ENCODE results near the gene DHX58.
A peak's percentile ranks its signal among the peaks of the same experiment; 100 is the strongest.

Gene DHX58

GRCh38 chr17:42087736-42088705, 24.5 kb downstream of the DHX58 start:
- DNase-seq (ENCODE audit: low read depth in 3 of 3), result no peak

GRCh38 chr17:42087042-42087701, 25.3 kb downstream of the DHX58 start:
- no peak for DNase-seq (ENCODE audit: low read depth in 3 of 3)

GRCh38 chr17:42081516-42082129, 30.9 kb downstream of the DHX58 start:
- DNase-seq (ENCODE audit: low read depth in 3 of 3), result no peak

- DNase-seq (ENCODE audit: low read depth in 3 of 3), result no peak
Measured at GRCh38 chr17:42079541-42079940, 33.0 kb downstream of the DHX58 start.

GRCh38 chr17:42078396-42079043, 34.0 kb downstream of the DHX58 start:
- DNase-seq (ENCODE audit: low read depth in 3 of 3), result no peak

GRCh38 chr17:42077755-42078154, 34.8 kb downstream of the DHX58 start:
- DNase-seq (ENCODE audit: low read depth in 3 of 3), result no peak

GRCh38 chr17:42076797-42077559, 35.5 kb downstream of the DHX58 start:
- DNase-seq (ENCODE audit: low read depth in 3 of 3), result no peak

GRCh38 chr17:42075789-42076188, 36.7 kb downstream of the DHX58 start:
- DNase-seq (ENCODE audit: low read depth in 3 of 3), result no peak

- no peak for DNase-seq (ENCODE audit: low read depth in 3 of 3)
Measured at GRCh38 chr17:42072323-42073187, 40.0 kb downstream of the DHX58 start.

- no peak for DNase-seq (ENCODE audit: low read depth in 3 of 3)
Measured at GRCh38 chr17:42071810-42072209, 40.7 kb downstream of the DHX58 start.

- DNase-seq (ENCODE audit: low read depth in 3 of 3), result no peak
Measured at GRCh38 chr17:42068979-42069378, 43.5 kb downstream of the DHX58 start.

- peak; percentile 40 to 69 (median 55) for DNase-seq (ENCODE audit: low read depth in 3 of 3)
Measured at GRCh38 chr17:42067371-42068091, 45.0 kb downstream of the DHX58 start.

GRCh38 chr17:42065201-42065600, 47.3 kb downstream of the DHX58 start:
- DNase-seq (ENCODE audit: low read depth in 3 of 3), result no peak

- no peak for DNase-seq (ENCODE audit: low read depth in 3 of 3)
Measured at GRCh38 chr17:42062681-42063080, 49.8 kb downstream of the DHX58 start.

- DNase-seq (ENCODE audit: low read depth in 3 of 3), result no peak
Measured at GRCh38 chr17:42061646-42062487, 50.6 kb downstream of the DHX58 start.

GRCh38 chr17:42060231-42060630, 52.3 kb downstream of the DHX58 start:
- DNase-seq (ENCODE audit: low read depth in 3 of 3), result no peak

GRCh38 chr17:42059815-42060214, 52.7 kb downstream of the DHX58 start:
- no peak for DNase-seq (ENCODE audit: low read depth in 3 of 3)

GRCh38 chr17:42058063-42058462, 54.5 kb downstream of the DHX58 start:
- DNase-seq (ENCODE audit: low read depth in 3 of 3), result no peak

- DNase-seq (ENCODE audit: low read depth in 3 of 3), result no peak
Measured at GRCh38 chr17:42056635-42057034, 55.9 kb downstream of the DHX58 start.
